ENCODE measurements around the gene OR2B3.

- peak in 1 of 4 experiments; percentile 10 for TF ChIP-seq CTCF (IDR thresholded peaks at IDR 0.05)
- TF ChIP-seq POLR2A (IDR thresholded peaks at IDR 0.05), result no peak
These were observed 15.0 kb downstream of the OR2B3 start for GRCh38 chr6:29071831-29072723.
